PC-3 (cell line): ENCODE results near the gene CRADD.

Experiments used
- EZH2 ChIP-seq: fragments of 300-600 bp; sonication (generic); IDR thresholded peaks from one replicate; pipeline ENCODE4 v1.6.1; 2017; ENCODE audit warnings: antibody characterized with exemption, mild to moderate bottlenecking, low read length; ENCODE audit not compliant: unreplicated experiment
- EZH2phosphoT487 ChIP-seq: fragments of 300-600 bp; sonication (generic); IDR thresholded peaks from 2 replicates; pipeline ENCODE4 v1.6.1; 2018; ENCODE audit warnings: mild to moderate bottlenecking, antibody characterized with exemption, low read length, borderline replicate concordance
- TF ChIP-seq, protein P1 (sequence below): fragments of 300-600 bp; sonication (generic); conservative IDR thresholded peaks from 2 replicates; pipeline ENCODE4 v1.5.1; 2017; ENCODE audit warnings: antibody characterized with exemption, low read depth, mild to moderate bottlenecking, low read length

DNA sequence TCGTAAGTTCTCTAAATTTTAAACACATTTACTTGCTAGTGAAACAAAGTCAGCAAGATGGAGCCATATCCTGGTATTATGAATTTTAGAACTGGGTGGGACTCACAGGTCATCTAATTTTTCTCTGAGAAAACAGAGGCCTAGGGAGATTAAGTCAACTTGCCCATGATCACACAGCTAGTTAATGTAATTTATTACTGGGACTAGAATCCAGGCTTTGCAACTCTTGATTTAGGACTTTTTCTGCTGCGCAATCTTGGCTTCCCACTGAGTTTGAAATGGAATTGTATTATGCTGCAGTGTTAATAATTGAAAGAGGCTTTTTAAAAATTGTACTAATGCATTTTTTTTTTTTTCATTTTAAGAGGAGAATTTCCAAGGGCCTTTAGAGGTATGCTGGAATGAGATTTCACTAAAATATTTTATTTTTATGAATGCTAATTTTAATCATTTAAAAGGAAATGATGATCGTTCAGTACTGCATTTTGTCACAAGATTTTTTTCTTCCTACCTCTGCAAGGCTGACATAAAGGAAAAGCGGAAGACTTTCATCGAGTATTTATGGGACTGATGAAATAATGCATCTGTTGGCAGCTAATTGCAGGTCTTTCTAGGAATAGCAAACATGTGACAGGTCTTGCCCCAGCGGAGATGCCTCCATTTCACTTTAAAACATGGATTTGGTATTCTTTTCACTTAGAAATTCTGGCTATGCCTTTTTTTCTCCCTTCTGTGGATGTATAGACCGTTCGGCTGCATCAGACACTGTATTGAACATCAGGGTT lies 9.6 kb downstream of the CRADD start:
- TF ChIP-seq, protein P1, sequence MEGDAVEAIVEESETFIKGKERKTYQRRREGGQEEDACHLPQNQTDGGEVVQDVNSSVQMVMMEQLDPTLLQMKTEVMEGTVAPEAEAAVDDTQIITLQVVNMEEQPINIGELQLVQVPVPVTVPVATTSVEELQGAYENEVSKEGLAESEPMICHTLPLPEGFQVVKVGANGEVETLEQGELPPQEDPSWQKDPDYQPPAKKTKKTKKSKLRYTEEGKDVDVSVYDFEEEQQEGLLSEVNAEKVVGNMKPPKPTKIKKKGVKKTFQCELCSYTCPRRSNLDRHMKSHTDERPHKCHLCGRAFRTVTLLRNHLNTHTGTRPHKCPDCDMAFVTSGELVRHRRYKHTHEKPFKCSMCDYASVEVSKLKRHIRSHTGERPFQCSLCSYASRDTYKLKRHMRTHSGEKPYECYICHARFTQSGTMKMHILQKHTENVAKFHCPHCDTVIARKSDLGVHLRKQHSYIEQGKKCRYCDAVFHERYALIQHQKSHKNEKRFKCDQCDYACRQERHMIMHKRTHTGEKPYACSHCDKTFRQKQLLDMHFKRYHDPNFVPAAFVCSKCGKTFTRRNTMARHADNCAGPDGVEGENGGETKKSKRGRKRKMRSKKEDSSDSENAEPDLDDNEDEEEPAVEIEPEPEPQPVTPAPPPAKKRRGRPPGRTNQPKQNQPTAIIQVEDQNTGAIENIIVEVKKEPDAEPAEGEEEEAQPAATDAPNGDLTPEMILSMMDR: no peak
- TF ChIP-seq EZH2phosphoT487: no peak
- no peak for TF ChIP-seq EZH2
